SK-N-SH treated with all-trans-retinoic acid at 6 μM for 48 hours (cell line): ENCODE data around the gene NFATC3.

ENCODE experiments used
- CSRNP3 ChIP-seq: fragments of 250-450 bp; sonication (Bioruptor Pico); IDR thresholded peaks from 2 replicates; pipeline ENCODE4 v1.5.1; 2021; ENCODE audit warnings: mild to moderate bottlenecking, moderate library complexity
- GLIS3 ChIP-seq: fragments of 250-450 bp; sonication (Bioruptor Pico); IDR thresholded peaks from 2 replicates; pipeline ENCODE4 v1.5.0; 2020; ENCODE audit warnings: mild to moderate bottlenecking, moderate library complexity
- PATZ1 ChIP-seq: fragments of 250-450 bp; sonication (Bioruptor Pico); IDR thresholded peaks from 2 replicates; pipeline ENCODE4 v1.8.0; 2020; ENCODE audit warnings: mild to moderate bottlenecking, moderate library complexity, borderline replicate concordance
- TF ChIP-seq, protein P1 (sequence below): fragments of 250-450 bp; sonication (Bioruptor Pico); IDR thresholded peaks from 2 replicates; pipeline ENCODE4 v1.5.1; 2020; ENCODE audit warnings: low read depth, mild to moderate bottlenecking, moderate library complexity

- TF ChIP-seq, protein P1, sequence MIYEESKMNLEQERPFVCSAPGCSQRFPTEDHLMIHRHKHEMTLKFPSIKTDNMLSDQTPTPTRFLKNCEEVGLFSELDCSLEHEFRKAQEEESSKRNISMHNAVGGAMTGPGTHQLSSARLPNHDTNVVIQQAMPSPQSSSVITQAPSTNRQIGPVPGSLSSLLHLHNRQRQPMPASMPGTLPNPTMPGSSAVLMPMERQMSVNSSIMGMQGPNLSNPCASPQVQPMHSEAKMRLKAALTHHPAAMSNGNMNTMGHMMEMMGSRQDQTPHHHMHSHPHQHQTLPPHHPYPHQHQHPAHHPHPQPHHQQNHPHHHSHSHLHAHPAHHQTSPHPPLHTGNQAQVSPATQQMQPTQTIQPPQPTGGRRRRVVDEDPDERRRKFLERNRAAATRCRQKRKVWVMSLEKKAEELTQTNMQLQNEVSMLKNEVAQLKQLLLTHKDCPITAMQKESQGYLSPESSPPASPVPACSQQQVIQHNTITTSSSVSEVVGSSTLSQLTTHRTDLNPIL (CRISPR knock-in tag), result no peak
- TF ChIP-seq GLIS3 (CRISPR knock-in tag) (no peak), PATZ1 (CRISPR knock-in tag) (no peak), CSRNP3 (CRISPR knock-in tag) (no peak)
These were observed 131.1 kb downstream of the NFATC3 start for GRCh38 chr16:68216240-68216639.
